Fibroblast of lung (primary cell): ENCODE results near the gene SORT1. TPM values are rescaled to one million over a fixed set of nuclear protein-coding genes. Genes with fewer than 3 reads are reported as not detected.
"Not testable (repeated sequence)": the region's sequence is repeated elsewhere in the genome, so short reads cannot be mapped to it uniquely, and the experiment has no call there.

Source experiments
- DNase-seq, 2 donors: peaks; one replicate each; pipeline versions ENCODE4 v3.0.0 to v3.0.0-alpha.2; 2010; ENCODE audit warnings: low read depth in 2 of 2
- H2AFZ ChIP-seq: 2 replicates; pipeline ENCODE4 v1.5.1; 2012; ENCODE audit warnings: low read length, control low read depth, inconsistent platforms
- H3K27ac ChIP-seq: 2 replicates; pipeline ENCODE4 v1.5.1; 2011; ENCODE audit warnings: low read length, control low read depth; ENCODE audit not compliant: insufficient read depth
- H3K27me3 ChIP-seq: 2 replicates; pipeline ENCODE4 v1.5.1; 2011; ENCODE audit warnings: mild to moderate bottlenecking, low read length; ENCODE audit not compliant: control insufficient read depth, insufficient read depth
- H3K36me3 ChIP-seq: 2 replicates; pipeline ENCODE4 v1.5.1; 2011; ENCODE audit warnings: low read length; ENCODE audit not compliant: control insufficient read depth, insufficient read depth
- H3K4me1 ChIP-seq: 2 replicates; pipeline ENCODE4 v1.5.1; 2011; ENCODE audit warnings: low read length; ENCODE audit not compliant: control insufficient read depth, insufficient read depth; ENCODE audit errors: extremely low read depth
- H3K4me2 ChIP-seq: 2 replicates; pipeline ENCODE4 v1.5.1; 2011; ENCODE audit warnings: low read length, control low read depth; ENCODE audit not compliant: insufficient read depth; ENCODE audit errors: extremely low read depth
- H3K4me3 ChIP-seq, 4 experiments: fragments of 200-600 bp in 1 of 4; sonication (generic) in 1 of 4; replicated peaks in 1 of 4; 2 replicates each; pipeline ENCODE4 v1.5.1; 2011 to 2016; ENCODE audit warnings: low read length in 4 of 4, low read depth in 3 of 4, mild to moderate bottlenecking in 3 of 4, control low read depth in 2 of 4, inconsistent platforms in 1 of 4, mixed read lengths in 1 of 4; ENCODE audit not compliant: insufficient read depth in 1 of 4; ENCODE audit errors: control extremely low read depth in 1 of 4
- H3K79me2 ChIP-seq: 2 replicates; pipeline ENCODE4 v1.5.1; 2012; ENCODE audit warnings: mild to moderate bottlenecking, low read length, inconsistent platforms; ENCODE audit not compliant: control insufficient read depth, insufficient read depth
- H3K9ac ChIP-seq: 2 replicates; pipeline ENCODE4 v1.5.1; 2011; ENCODE audit warnings: mild to moderate bottlenecking, low read length, control low read depth; ENCODE audit not compliant: insufficient read depth
- H3K9me3 ChIP-seq: 2 replicates; pipeline ENCODE4 v1.5.1; 2012; ENCODE audit warnings: low read depth, low read length; ENCODE audit not compliant: control insufficient read depth, insufficient read depth
- H4K20me1 ChIP-seq: 2 replicates; pipeline ENCODE4 v1.5.1; 2011; ENCODE audit warnings: low read length; ENCODE audit not compliant: control insufficient read depth, insufficient read depth; ENCODE audit errors: extremely low read depth
- EZH2 ChIP-seq: IDR thresholded peaks from 2 replicates; pipeline ENCODE4 v1.5.1; 2012; ENCODE audit warnings: low read length, control low read depth, mild to moderate bottlenecking; ENCODE audit errors: missing control alignments
- polyA minus RNA-seq: library from RNA; depleted of rRNA, polyadenylated mRNA; stranded (reverse); fragments of >200 nt; gene quantifications from 2 replicates; pipeline ENCODE4 v1.2.3, GENCODE V29; 2011; ENCODE audit warnings: low replicate concordance
- polyA plus RNA-seq, 2 donors: library from polyadenylated mRNA; depleted of rRNA in 1 of 2; stranded (reverse) in 1 of 2; unstranded in 1 of 2; fragments of >200 nt; gene quantifications; 2 replicates each; pipeline ENCODE4 v1.2.1, GENCODE V29; 2011 to 2012; ENCODE audit warnings: missing spikeins in 1 of 2
- total RNA-seq: library from RNA; depleted of rRNA; stranded (reverse); fragments of >200 nt; gene quantifications from 2 replicates; pipeline ENCODE4 v1.2.1, GENCODE V29; 2014
- TF ChIP-seq, protein P1 (sequence below), 2 donors: IDR thresholded peaks in 1 of 2; conservative IDR thresholded peaks in 1 of 2; 1 replicate in 1 of 2; 2 replicates in 1 of 2; pipeline ENCODE4 v1.5.1; 2011 to 2012; ENCODE audit warnings: low read length in 2 of 2, control low read depth in 1 of 2, inconsistent platforms in 1 of 2, low read depth in 1 of 2, mild to moderate bottlenecking in 1 of 2

Gene SORT1
- 12.8 and 37.5 TPM in 2 replicates for total RNA-seq
- 17.0 and 27.5 TPM in 2 replicates for polyA plus RNA-seq
- polyA plus RNA-seq (2012) = 13.4 and 28.2 TPM in 2 replicates
- polyA minus RNA-seq = 54.4 and 178 TPM in 2 replicates

DNA sequence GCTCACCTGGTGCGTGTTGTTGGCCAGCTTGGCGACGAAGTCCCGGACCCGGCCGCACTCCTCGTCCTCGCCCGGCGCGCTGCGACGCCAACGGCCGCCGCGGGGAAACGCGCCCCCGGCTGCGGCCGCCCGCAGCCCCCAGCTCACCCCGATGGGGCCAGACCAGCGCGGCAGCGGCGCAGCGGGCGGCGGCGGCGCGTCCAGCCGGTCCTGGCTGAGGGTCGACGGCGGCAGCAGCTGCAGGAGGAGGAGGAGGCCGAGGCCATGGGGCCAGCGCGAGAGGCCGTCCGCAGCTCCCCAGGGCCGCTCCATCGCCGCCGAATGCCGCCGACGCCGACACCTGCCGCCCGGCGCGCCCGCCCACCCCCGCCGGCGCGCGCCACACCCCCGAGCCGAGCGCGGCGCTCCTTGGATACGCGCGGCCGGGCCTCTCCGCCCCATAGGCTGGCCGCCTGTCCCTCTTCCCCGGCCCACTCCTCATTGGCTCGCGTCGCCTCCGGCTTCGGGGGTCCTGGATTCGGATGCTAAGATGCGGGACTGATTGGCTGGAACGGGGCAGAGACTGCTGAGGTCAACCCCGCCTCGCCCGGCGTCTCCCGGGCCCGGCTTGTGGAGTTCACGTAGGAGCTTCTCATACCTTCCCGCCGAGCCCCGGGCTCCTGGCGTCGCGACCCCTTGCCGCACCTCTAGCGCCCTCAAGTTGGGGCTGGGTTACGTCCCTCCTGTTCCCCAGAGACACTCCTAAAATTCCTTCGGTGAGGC lies at the start of gene SORT1:
Gene SORT1 (minus strand): TSS at position 338 of the 762 bp plus-strand sequence. CDS start 26 bp downstream, at position 312.
- peak; percentile 80 to 90 for DNase-seq
- H4K20me1 ChIP-seq = no peaks in the 10 kb centered on the region
- peak within 1 kb of the TSS; percentile 78 for H3K4me2 ChIP-seq
- no peaks in the 10 kb centered on the region for H3K9me3 ChIP-seq
- peaks cover 2% of the 10 kb centered on the region for H3K79me2 ChIP-seq
- H3K4me3 ChIP-seq = peak within 1 kb of the TSS; percentile 55 to 72 (median 62)
- H2AFZ ChIP-seq = peak within 1 kb of the TSS; percentile 37
- peaks cover 9% of the 10 kb centered on the region for H3K4me1 ChIP-seq
- H3K27me3 ChIP-seq = no peaks in the 10 kb centered on the region
- peak within 1 kb of the TSS; percentile 60 for H3K9ac ChIP-seq
- TF ChIP-seq EZH2 = no peak
- TF ChIP-seq, protein P1, sequence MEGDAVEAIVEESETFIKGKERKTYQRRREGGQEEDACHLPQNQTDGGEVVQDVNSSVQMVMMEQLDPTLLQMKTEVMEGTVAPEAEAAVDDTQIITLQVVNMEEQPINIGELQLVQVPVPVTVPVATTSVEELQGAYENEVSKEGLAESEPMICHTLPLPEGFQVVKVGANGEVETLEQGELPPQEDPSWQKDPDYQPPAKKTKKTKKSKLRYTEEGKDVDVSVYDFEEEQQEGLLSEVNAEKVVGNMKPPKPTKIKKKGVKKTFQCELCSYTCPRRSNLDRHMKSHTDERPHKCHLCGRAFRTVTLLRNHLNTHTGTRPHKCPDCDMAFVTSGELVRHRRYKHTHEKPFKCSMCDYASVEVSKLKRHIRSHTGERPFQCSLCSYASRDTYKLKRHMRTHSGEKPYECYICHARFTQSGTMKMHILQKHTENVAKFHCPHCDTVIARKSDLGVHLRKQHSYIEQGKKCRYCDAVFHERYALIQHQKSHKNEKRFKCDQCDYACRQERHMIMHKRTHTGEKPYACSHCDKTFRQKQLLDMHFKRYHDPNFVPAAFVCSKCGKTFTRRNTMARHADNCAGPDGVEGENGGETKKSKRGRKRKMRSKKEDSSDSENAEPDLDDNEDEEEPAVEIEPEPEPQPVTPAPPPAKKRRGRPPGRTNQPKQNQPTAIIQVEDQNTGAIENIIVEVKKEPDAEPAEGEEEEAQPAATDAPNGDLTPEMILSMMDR (conservative IDR thresholded peaks at IDR 0.05 in 1 of 2, IDR thresholded peaks at IDR 0.05 in 1 of 2; ENCODE audit: low read depth in 1 of 2, low read length in 2 of 2) = peak in 1 of 2 donors; percentile 8
- no peaks in the 10 kb centered on the region for H3K36me3 ChIP-seq
- no peak within 1 kb of the TSS for H3K27ac ChIP-seq

DNA sequence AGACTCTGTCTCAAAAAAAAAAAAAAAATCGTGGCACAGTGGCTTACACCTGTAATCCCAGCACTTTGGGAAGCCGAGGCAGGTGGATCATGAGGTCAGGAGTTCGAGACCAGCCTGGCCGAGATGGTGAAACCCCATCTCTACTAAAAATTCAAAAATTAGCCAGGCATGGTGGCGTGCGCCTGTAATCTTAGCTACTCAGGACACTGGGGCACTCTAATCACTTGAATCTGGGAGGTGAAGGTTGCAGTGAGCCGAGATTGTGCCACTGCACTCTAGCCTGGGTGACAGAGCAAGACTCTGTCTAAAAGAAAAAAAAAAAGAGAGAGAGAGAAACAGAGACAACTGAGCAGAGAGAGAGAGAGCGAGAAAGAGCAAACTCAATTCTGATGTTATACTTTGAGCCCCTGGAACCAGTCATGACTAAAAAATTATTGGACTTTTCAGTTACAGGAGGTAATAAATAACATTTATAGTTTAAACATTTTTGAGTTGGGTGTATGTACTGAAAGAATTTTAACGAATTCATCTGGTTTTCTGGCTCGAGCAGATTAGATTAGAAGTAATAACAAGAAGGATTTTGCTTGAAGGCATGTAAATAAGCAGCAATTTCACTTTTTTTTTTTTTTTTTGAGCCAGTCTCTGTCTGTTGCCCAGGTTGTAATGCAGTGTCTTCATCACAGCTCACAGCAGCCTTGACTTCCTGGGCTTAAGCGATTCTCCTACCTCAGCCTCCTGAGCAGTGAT lies 48.4 kb upstream of the SORT1 start:
- DNase-seq, H3K27ac ChIP-seq: not testable (repeated sequence)

DNA sequence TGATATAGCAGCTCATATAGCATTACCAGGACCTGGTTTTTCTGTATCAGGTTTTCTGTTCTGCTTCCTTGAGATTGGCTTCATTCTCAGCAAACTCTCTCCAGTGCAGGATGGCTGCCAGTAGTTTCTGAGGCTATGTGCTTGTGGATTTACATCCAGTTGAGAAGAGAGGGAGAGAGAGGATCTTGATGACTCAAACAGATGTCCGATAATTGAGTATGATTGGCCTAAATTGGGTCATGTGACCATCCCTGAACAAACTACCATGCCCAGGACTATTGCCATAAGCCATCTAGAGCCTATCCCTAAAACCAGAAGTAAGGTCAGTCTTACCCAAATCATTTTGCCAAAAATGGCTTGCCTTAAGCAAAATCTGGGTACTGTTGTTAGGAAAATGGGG lies 46.6 kb upstream of the SORT1 start:
- Histone ChIP-seq H3K79me2 (no peaks in the 10 kb centered on the region), H3K4me1 (peaks cover 6% of the 10 kb centered on the region), H3K9ac (no peak overlapping the region), H3K36me3 (no peaks in the 10 kb centered on the region), H2AFZ (no peak overlapping the region), H3K4me2 (no peak overlapping the region), H3K27ac (no peak overlapping the region), H3K4me3 (no peak overlapping the region), H3K9me3 (no peaks in the 10 kb centered on the region), H3K27me3 (peaks cover 7% of the 10 kb centered on the region), H4K20me1 (no peaks in the 10 kb centered on the region)
- DNase-seq = peak in 1 of 2 donors; percentile 8
- TF ChIP-seq EZH2 = no peak
- TF ChIP-seq, protein P1 (conservative IDR thresholded peaks at IDR 0.05 in 1 of 2, IDR thresholded peaks at IDR 0.05 in 1 of 2; ENCODE audit: low read depth in 1 of 2, low read length in 2 of 2) = no peak

More for the DNA sequence above, 48.4 kb upstream of the SORT1 start:
- not testable (repeated sequence) for H3K9me3 ChIP-seq, H3K4me2 ChIP-seq, H3K79me2 ChIP-seq, H3K4me1 ChIP-seq, H3K4me3 ChIP-seq, H3K9ac ChIP-seq, H3K27me3 ChIP-seq, H3K36me3 ChIP-seq, H2AFZ ChIP-seq, H4K20me1 ChIP-seq
